ENCODE measurements around the gene LTBP1.

DNA sequence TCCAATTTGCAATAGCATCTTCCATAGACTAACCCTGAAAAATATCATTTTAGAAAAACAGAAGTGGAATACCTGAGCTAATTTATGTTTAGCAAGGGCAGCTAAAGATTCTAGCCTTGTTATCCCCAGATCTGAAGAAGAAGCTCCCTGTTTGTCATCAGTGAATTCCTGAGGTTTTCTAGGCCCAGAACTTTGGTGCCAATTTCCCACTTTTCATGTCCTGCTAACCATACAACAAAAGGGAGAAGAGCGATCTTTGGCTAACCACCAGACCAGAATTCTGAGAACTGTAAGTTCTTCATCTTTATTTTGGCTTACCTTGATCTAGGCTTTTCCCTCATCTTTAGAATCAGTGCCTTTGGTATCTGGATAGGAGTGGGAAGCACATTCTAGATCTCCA is 478.4 kb downstream of the LTBP1 start:
- TF ChIP-seq ATOH8 (CRISPR knock-in tag; IDR thresholded peaks at IDR 0.05; ENCODE audit: low read depth) (no peak), CBX2 (IDR thresholded peaks at IDR 0.05; ENCODE audit: borderline replicate concordance, low read depth) (no peak), CTCF (IDR thresholded peaks at IDR 0.05) (no peak), BHLHE40 (IDR thresholded peaks at IDR 0.05; ENCODE audit: low read depth, low read length) (no peak), CHD4 (IDR thresholded peaks at IDR 0.05; ENCODE audit: borderline replicate concordance) (no peak), POLR2A (IDR thresholded peaks at IDR 0.05; ENCODE audit: low read length) (no peak), CHD2 (IDR thresholded peaks at IDR 0.05; ENCODE audit: low read length, partially characterized antibody) (no peak), RAD21 (conservative IDR thresholded peaks at IDR 0.05 in 1 of 2, IDR thresholded peaks at IDR 0.05 in 1 of 2) (no peak), RNF2 (IDR thresholded peaks at IDR 0.05; ENCODE audit: borderline replicate concordance, low read depth) (no peak), RCOR1 (IDR thresholded peaks at IDR 0.05; ENCODE audit: low read depth, low read length) (no peak), RFX5 (IDR thresholded peaks at IDR 0.05) (no peak)
- TF ChIP-seq, protein P1, sequence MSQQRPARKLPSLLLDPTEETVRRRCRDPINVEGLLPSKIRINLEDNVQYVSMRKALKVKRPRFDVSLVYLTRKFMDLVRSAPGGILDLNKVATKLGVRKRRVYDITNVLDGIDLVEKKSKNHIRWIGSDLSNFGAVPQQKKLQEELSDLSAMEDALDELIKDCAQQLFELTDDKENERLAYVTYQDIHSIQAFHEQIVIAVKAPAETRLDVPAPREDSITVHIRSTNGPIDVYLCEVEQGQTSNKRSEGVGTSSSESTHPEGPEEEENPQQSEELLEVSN (IDR thresholded peaks at IDR 0.05; ENCODE audit: borderline replicate concordance, low read depth) = no peak
- TF ChIP-seq, protein P2, sequence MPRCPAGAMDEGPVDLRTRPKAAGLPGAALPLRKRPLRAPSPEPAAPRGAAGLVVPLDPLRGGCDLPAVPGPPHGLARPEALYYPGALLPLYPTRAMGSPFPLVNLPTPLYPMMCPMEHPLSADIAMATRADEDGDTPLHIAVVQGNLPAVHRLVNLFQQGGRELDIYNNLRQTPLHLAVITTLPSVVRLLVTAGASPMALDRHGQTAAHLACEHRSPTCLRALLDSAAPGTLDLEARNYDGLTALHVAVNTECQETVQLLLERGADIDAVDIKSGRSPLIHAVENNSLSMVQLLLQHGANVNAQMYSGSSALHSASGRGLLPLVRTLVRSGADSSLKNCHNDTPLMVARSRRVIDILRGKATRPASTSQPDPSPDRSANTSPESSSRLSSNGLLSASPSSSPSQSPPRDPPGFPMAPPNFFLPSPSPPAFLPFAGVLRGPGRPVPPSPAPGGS (IDR thresholded peaks at IDR 0.05) = no peak
